Uterus (tissue), 4 donors: ENCODE data around the gene BTBD9. TPM values are rescaled to one million over a fixed set of nuclear protein-coding genes. Genes with fewer than 3 reads are reported as not detected.

Experiments used
- DNase-seq, 2 donors: peaks; one replicate each; pipeline ENCODE4 v3.0.0-alpha.2; 2019 to 2020
- H3K27ac ChIP-seq, 2 donors: fragments of 200-600 bp; sonication (generic); 1 replicate in 1 of 2; 2 replicates in 1 of 2; pipeline ENCODE4 v1.5.1; 2016 to 2018
- H3K27me3 ChIP-seq, 2 donors: fragments of 200-600 bp; sonication (generic); one replicate each; pipeline ENCODE4 v1.5.1; 2018 to 2019; ENCODE audit warnings: control low read depth in 1 of 2
- H3K36me3 ChIP-seq, 2 donors: fragments of 200-600 bp; sonication (generic); one replicate each; pipeline ENCODE4 v1.5.1; 2019; ENCODE audit warnings: control low read depth in 1 of 2
- H3K4me1 ChIP-seq, 2 donors: fragments of 200-600 bp; sonication (generic); one replicate each; pipeline ENCODE4 v1.5.1; 2018 to 2019; ENCODE audit warnings: control low read depth in 1 of 2
- H3K4me3 ChIP-seq, 2 donors: fragments of 200-600 bp; sonication (generic); 1 replicate in 1 of 2; 2 replicates in 1 of 2; pipeline ENCODE4 v1.5.1; 2018 to 2019; ENCODE audit warnings: mild to moderate bottlenecking in 1 of 2
- H3K9me3 ChIP-seq, 2 donors: fragments of 200-600 bp; sonication (generic); one replicate each; pipeline ENCODE4 v1.5.1; 2019; ENCODE audit warnings: control low read depth in 1 of 2
- POLR2A ChIP-seq, 2 donors: fragments of 450-650 bp; IDR thresholded peaks; one replicate each; pipeline ENCODE4 v1.6.1; 2016; ENCODE audit warnings: antibody characterized with exemption in 2 of 2, mild to moderate bottlenecking in 1 of 2, moderate library complexity in 1 of 2
- intact Hi-C: fragments of 100-400 bp; cut with DNase I; formaldehyde crosslinking; loops from one replicate; pipeline ENCODE4 v1.15.1; 2023; ENCODE audit warnings: low total_unique reads
- total RNA-seq, 4 donors: library from RNA; depleted of rRNA in 3 of 4; stranded (reverse); fragments of >200 nt in 3 of 4; gene quantifications; one replicate each; pipeline versions ENCODE4 v1.1.0 to v1.2.4, GENCODE V29; 2014 to 2023
- TF ChIP-seq, protein P1 (sequence below), 4 experiments: fragments of 200-600 bp in 2 of 4; fragments of 450-650 bp in 2 of 4; sonication (generic) in 2 of 4; IDR thresholded peaks; one replicate each; pipeline ENCODE4 v1.5.1; 2016 to 2019; ENCODE audit warnings: antibody characterized with exemption in 4 of 4, mild to moderate bottlenecking in 2 of 4, moderate library complexity in 1 of 4
- donor health status: DM: yes; HTN: yes; CAD: no.

Gene BTBD9
- total RNA-seq, 4 donors from 2014 or later: 10.3 to 50.3 (median 34.4) TPM

DNA sequence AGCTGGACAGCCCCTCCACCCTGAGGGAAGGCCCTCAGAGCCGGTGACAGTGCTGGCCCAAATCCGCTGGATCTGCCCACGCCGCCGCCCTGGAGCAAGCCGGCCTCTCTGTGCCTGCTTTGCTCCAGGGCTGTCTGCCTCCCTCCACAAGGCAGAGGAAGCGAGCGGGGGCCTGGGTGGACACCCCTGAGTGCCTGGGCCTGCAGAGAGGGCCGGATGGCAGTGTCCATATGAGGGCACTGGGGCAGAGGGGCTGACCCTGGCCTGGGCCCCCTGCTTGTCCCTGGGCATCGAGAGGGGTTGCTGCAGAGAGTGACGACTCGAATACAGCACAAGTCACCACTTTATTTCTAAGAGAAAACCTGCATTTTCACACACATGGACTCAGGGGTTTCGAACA, 471.6 kb downstream of the BTBD9 start:
- intact Hi-C loops: no loop called here
- H3K27me3 ChIP-seq: no peaks in the 10 kb centered on the region
- no peak overlapping the region for H3K4me3 ChIP-seq
- no peaks in the 10 kb centered on the region for H3K4me1 ChIP-seq
- no peak for DNase-seq
- H3K9me3 ChIP-seq: no peaks in the 10 kb centered on the region
- no peak overlapping the region for H3K27ac ChIP-seq
- TF ChIP-seq, protein P1, sequence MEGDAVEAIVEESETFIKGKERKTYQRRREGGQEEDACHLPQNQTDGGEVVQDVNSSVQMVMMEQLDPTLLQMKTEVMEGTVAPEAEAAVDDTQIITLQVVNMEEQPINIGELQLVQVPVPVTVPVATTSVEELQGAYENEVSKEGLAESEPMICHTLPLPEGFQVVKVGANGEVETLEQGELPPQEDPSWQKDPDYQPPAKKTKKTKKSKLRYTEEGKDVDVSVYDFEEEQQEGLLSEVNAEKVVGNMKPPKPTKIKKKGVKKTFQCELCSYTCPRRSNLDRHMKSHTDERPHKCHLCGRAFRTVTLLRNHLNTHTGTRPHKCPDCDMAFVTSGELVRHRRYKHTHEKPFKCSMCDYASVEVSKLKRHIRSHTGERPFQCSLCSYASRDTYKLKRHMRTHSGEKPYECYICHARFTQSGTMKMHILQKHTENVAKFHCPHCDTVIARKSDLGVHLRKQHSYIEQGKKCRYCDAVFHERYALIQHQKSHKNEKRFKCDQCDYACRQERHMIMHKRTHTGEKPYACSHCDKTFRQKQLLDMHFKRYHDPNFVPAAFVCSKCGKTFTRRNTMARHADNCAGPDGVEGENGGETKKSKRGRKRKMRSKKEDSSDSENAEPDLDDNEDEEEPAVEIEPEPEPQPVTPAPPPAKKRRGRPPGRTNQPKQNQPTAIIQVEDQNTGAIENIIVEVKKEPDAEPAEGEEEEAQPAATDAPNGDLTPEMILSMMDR (IDR thresholded peaks at IDR 0.05): no peak
- no peak for TF ChIP-seq POLR2A (IDR thresholded peaks at IDR 0.05)
- no peaks in the 10 kb centered on the region for H3K36me3 ChIP-seq

DNA sequence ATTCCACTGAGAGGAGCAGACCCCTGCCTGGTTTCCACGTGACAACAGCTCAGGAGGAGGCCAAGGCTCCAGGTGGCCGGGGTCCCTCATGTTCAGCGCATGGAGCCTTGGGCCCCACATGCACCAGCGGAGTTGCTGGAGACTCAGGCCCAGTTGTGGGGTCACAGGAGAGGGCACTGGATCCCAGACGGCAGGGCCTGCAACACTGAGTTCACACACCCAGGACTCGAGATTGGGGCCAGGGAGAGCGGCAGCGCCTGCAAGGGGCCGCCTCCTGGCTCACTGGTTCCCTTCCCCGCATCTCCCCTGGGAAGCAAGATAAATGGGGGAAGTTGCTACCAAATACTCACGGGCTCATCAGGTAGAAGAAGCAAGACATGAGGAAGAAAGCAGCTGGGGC, 472.1 kb downstream of the BTBD9 start:
- TF ChIP-seq, protein P1 (IDR thresholded peaks at IDR 0.05): no peak
- TF ChIP-seq POLR2A (IDR thresholded peaks at IDR 0.05): no peak
- no peak overlapping the region for H3K4me3 ChIP-seq
- no peaks in the 10 kb centered on the region for H3K9me3 ChIP-seq
- H3K36me3 ChIP-seq: no peaks in the 10 kb centered on the region
- intact Hi-C loops: no loop called here
- H3K27ac ChIP-seq: no peak overlapping the region
- DNase-seq: no peak
- H3K27me3 ChIP-seq: no peaks in the 10 kb centered on the region
- H3K4me1 ChIP-seq: no peaks in the 10 kb centered on the region

DNA sequence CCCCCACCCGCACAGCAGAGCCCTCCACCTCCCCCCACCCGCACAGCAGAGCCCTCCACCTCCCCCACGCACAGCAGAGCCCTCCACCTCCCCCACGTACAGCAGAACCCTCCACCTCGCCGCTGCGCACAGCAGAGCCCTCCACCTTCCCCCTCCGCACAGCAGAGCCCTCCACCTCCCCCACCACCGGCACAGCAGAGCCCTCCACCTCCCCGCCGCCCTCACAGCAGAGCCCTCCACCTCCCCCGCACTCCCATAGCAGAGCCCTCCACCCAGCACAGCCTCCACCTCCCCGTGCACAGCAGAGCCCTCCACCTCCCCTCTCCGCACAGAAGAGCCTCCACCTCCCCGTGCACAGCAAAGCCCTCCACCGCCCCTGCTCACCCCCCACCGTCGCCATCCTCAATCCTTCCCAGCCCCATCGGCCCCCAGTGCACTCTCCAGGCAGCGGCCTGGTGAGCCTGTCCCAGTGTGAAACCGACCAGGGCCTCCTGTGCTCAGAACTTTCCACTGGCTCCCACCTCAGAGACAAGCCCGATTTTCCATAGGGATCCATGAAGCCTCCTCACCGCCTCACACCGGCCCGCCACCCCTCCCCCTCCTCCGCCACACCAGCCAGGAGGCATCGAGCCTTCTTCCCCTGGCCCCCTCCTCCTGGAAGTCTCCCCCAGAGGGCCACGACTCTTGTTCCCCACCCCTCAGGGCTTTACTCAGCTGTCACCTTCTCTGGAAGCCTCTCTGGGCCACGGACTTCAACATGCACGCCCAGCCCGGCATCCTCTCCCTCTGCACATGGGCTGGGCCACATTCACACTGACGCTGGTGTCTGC, 473.1 kb downstream of the BTBD9 start:
- Histone ChIP-seq H3K27ac (no peak overlapping the region), H3K4me3 (no peak overlapping the region), H3K9me3 (no peaks in the 10 kb centered on the region), H3K4me1 (no peaks in the 10 kb centered on the region), H3K27me3 (no peaks in the 10 kb centered on the region), H3K36me3 (no peaks in the 10 kb centered on the region)
- intact Hi-C loops: no loop called here
- TF ChIP-seq, protein P1 (IDR thresholded peaks at IDR 0.05): no peak
- TF ChIP-seq POLR2A (IDR thresholded peaks at IDR 0.05): no peak
- no peak for DNase-seq

DNA sequence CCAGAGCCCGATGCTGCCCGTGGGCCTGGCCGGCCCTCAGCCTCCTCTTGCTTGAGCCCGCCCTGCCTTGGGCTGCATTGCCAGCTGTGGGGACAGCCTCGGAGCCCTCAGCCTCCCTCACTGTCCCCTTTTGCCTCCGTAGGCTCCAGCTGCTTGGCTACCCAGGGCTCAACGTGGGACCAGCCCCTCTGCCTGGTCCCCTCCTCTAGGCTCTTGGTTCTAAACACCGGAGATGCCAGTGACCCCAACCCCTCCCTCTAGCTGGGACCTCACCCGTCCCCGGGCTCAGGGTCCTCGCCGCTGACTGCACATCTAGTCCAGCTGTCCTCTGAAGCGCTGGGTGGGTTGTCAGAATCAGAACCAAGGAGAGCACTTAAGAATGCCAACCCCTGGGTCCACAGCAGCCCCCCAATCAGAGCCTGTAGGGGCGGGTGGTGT, 475.0 kb downstream of the BTBD9 start:
- no peaks in the 10 kb centered on the region for H3K4me1 ChIP-seq

DNA sequence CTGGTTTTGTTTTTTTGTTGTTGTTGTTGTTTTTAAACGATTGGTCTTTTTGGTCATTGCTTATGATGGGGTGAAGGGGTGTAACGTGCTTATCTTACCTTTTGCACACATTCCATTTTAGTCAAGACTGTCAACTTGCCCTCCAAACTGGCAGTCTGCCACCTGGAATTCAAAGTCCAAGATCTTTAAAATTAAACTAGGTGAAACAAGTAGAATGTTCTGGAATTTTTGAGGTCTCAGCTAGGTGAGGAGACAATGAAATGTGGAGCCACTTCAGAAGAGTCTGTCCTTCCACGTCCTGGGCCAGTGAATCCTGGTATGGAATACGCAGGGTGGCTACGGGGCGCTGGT, 475.6 kb downstream of the BTBD9 start:
- Histone ChIP-seq H3K27ac (no peak overlapping the region), H3K27me3 (no peaks in the 10 kb centered on the region), H3K4me3 (no peak overlapping the region), H3K4me1 (no peaks in the 10 kb centered on the region), H3K9me3 (no peaks in the 10 kb centered on the region), H3K36me3 (no peaks in the 10 kb centered on the region)
- no peak for DNase-seq
- TF ChIP-seq, protein P1 (IDR thresholded peaks at IDR 0.05): no peak
- no peak for TF ChIP-seq POLR2A (IDR thresholded peaks at IDR 0.05)
- intact Hi-C loops: no loop called here

More for the DNA sequence above, 475.0 kb downstream of the BTBD9 start:
- DNase-seq: no peak
- no peaks in the 10 kb centered on the region for H3K36me3 ChIP-seq
- H3K9me3 ChIP-seq: no peaks in the 10 kb centered on the region
- intact Hi-C loops: no loop called here
- TF ChIP-seq, protein P1 (IDR thresholded peaks at IDR 0.05): no peak
- no peak for TF ChIP-seq POLR2A (IDR thresholded peaks at IDR 0.05)
- H3K4me3 ChIP-seq: no peak overlapping the region
- H3K27me3 ChIP-seq: no peaks in the 10 kb centered on the region
- H3K27ac ChIP-seq: no peak overlapping the region
